ENCODE results near the gene ABCF2. TPM values are rescaled to one million over a fixed set of nuclear protein-coding genes. Genes with fewer than 3 reads are reported as not detected.
A peak's percentile ranks its signal among the peaks of the same experiment; 100 is the strongest.

Gene ABCF2
- total and polyA plus RNA-seq, 10 of the 15 experiments (the other 5 are each of a cell fraction or from before 2014, with no cell fraction given) = 29.3 to 76.3 (median 57.1) TPM

DNA sequence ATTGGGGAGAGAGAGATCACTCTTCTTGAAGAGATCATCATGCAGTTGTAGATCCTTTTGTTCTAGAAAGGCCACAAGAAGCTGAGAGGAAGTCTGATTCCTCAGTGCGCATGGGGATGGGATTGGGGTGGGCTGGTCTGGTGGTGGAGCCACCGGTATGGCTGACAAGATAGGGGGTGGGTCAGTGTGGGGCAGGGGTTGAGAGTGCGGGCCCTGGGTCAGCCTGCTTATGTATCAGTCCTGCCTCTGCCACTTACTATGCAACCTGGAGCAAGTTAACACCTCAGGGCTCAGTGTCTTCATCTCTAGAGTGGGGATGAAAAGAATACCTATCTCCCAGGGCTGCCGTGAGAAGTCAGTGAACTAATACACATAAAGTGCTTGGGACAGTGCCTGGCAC is 13.5 kb upstream of the ABCF2 start:
- RAD21 ChIA-PET (ENCODE audit: unreplicated experiment) = interaction anchor here (1.3 kb wide), 1 partner anchor 13 kb away, joined by 7 read pairs; the partner anchor contains the start of gene ABCF2
- no peak overlapping the region for H3K27ac ChIP-seq (ENCODE audit: control insufficient read depth, insufficient read depth)
- H3K4me2 ChIP-seq (ENCODE audit: control insufficient read depth, insufficient read depth) = no peak overlapping the region
- intact Hi-C loops (cut with micrococcal nuclease; ENCODE audit: unreplicated experiment) (loop anchor here (5.0 kb wide), 1 partner anchor 68 kb away; no protein-coding TSS in a partner anchor), in situ Hi-C loops (cut with MboI) (no loop called here)
- CTCF ChIA-PET = no interaction called here
- peaks cover 0 to 10% of the 10 kb centered on the region in 2 experiments; a peak in 3 of 4 replicates for H3K36me3 ChIP-seq (ENCODE audit: control insufficient read depth in 2 of 2, insufficient read depth in 2 of 2, low read length in 1 of 2)
- no peaks in the 10 kb centered on the region for H4K20me1 ChIP-seq (ENCODE audit: control insufficient read depth, insufficient read depth)
- 91% methylated on average over 4 of the region's 4 CpGs for WGBS (ENCODE audit: insufficient coverage, insufficient replicate concordance, low lambda C conversion rate, missing lambda C conversion rate)
- H3K4me1 ChIP-seq (ENCODE audit: control insufficient read depth, insufficient read depth, low read length) = peaks cover 16% of the 10 kb centered on the region
- POLR2A ChIA-PET = interaction anchor here (0.6 kb wide), 1 partner anchor 52 kb away, joined by 3 read pairs; no protein-coding TSS in a partner anchor
- H3K9me3 ChIP-seq (replicated peaks; ENCODE audit: control insufficient read depth, insufficient read depth, low read length) = no peaks in the 10 kb centered on the region
- H3K27me3 ChIP-seq (replicated peaks in 1 of 2; ENCODE audit: control insufficient read depth in 2 of 2, insufficient read depth in 2 of 2, low read length in 1 of 2) = peaks cover 3% of the 10 kb centered on the region in 2 experiments; a peak in 2 of 4 replicates
- FAIRE-seq (no peak), ATAC-seq (no peak), DNase-seq (ENCODE audit: low read depth, low spot score) (no peak)
- BruUV-seq (replicated peaks) = no TSS peak
- TF ChIP-seq TCF7 (IDR thresholded peaks at IDR 0.05; ENCODE audit: borderline replicate concordance) (no peak), DPF2 (IDR thresholded peaks at IDR 0.05) (no peak), TCF12 (IDR thresholded peaks at IDR 0.05; ENCODE audit: low read depth, low read length) (no peak), CHD4 (IDR thresholded peaks at IDR 0.05) (no peak), BCLAF1 (IDR thresholded peaks at IDR 0.05) (no peak), TBL1XR1 (IDR thresholded peaks at IDR 0.05; ENCODE audit: low read depth, low read length) (no peak), POLR2A (IDR thresholded peaks at IDR 0.05; ENCODE audit: low read depth, low read length) (0 out of 2 replicates have a peak, but pooled peaks have one; percentile 3), SMAD1 (IDR thresholded peaks at IDR 0.05; ENCODE audit: low read depth, partially characterized antibody) (no peak)
- peaks cover under 1% of the 10 kb centered on the region; the same call in 1 of the 2 replicates for H3K79me2 ChIP-seq (ENCODE audit: control insufficient read depth, insufficient read depth, low read length)
- H2AFZ ChIP-seq (ENCODE audit: control insufficient read depth, low read depth, low read length) = no peak overlapping the region
- no peak overlapping the region for H3K4me3 ChIP-seq
- no peak overlapping the region for H3K9ac ChIP-seq (ENCODE audit: control insufficient read depth, insufficient read depth, low read length)
- SMC1A ChIA-PET (ENCODE audit: uncharacterized antibody, unreplicated experiment) = no interaction called here
